SIG-M5 treated with dmso at 0.1 percent for 504 hours (cell line): ENCODE data around the gene SCMH1.
"Not testable (repeated sequence)": the region's sequence is repeated elsewhere in the genome, so short reads cannot be mapped to it uniquely, and the experiment has no call there.

Experiments
- DNase-seq: peaks from one replicate; lab custom pipeline; 2025; ENCODE audit not compliant: unreplicated experiment; lab: John Stamatoyannopoulos, UW

Gene SCMH1

DNA sequence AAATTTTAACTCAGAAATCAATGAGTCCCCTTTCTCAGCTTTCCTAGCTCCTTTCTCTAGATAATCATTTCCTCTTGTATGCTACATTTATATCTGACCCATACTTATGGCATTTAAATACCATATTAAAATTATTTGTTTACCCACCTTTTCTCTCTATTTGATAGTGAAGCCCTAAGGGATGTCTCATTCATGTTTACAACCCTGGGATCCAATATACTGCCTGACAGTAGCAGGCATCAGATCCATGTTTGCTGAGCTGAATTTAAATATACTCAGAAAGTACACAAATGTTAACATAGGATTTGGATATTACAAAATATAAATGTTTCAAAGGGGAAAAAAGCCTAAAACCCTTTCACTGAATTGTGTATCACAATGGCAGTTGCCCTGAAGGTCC, 26.5 kb downstream of the SCMH1 start:
- no peak for DNase-seq

GRCh38 chr1:41213341-41213740, 28.8 kb downstream of the SCMH1 start:
- no peak for DNase-seq

DNA sequence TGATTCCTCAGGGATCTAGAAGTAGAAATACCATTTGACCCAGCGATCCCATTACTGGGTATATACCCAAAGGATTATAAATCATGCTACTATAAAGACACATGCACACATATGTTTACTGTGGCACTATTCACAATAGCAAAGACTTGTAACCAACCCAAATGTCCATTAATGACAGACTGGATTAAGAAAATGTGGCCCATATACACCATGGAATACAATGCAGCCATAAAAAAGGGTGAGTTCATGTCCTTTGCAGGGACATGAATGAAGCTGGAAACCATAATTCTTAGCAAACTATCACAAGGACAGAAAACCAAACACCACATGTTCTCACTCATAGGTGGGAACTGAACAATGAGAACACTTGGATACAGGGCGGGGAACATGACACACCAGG, 30.5 kb downstream of the SCMH1 start:
- DNase-seq: not testable (repeated sequence)

DNA sequence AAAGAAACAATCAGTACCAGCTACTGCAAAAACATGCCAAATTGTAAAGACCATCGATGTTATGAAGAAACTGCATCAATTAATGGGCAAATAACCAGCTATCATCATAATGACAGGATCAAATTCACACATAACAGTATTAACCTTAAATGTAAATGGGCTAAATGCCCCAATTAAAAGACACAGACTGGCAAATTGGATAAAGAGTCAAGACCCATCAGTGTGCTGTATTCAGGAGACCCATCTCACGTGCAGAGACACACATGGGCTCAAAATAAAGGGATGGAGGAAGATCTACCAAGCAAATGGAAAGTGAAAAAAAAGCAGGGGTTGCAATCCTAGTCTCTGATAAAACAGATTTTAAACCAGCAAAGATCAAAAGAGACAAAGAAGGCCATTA, 35.1 kb downstream of the SCMH1 start:
- not testable (repeated sequence) for DNase-seq

DNA sequence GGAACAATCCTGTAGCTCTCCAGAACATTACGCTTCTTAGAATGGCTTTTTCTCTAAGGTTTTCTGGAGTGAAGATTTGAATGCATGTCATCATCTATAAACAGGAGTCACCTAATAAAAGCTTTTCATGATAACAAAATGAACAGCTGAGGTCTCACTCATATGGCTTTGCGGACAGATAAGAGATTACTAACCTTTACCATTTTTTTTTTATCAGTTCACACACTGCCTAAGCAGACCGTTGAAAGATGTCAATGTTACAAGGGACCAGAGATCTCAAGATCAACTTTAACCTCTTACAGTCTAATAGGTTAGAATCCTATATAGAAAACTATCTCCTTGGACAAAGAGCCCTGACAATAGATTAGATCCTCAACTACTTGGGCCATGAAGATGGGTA, 41.4 kb downstream of the SCMH1 start:
- no peak for DNase-seq

DNA sequence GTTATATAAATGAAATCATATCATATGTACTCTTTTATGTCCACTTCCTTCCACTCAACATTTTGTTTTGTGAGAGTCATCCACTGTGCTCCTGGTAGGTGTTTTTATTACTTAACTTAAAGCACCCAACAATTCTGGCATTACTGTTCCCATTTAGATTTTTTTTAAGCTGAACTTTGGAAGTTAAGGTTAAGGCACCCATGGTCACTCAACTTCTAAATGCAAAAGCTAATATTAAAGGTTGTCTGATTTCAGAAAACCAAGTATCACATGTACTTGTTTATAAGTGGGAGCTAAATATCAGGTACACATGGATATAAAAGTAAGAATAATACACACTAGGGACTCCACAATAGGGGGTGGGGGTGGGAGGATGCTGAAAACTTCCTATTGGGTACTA, 42.7 kb downstream of the SCMH1 start:
- no peak for DNase-seq

GRCh38 chr1:41192456-41193178, 49.5 kb downstream of the SCMH1 start:
- no peak for DNase-seq

GRCh38 chr1:41184446-41184845, 57.7 kb downstream of the SCMH1 start:
- no peak for DNase-seq

GRCh38 chr1:41178230-41178629, 63.9 kb downstream of the SCMH1 start:
- not testable (repeated sequence) for DNase-seq

- DNase-seq: no peak
Measured at GRCh38 chr1:41175546-41175945, 66.6 kb downstream of the SCMH1 start.

- no peak for DNase-seq
Measured at GRCh38 chr1:41174170-41174569, 67.9 kb downstream of the SCMH1 start.

- no peak for DNase-seq
Measured at GRCh38 chr1:41173651-41174050, 68.5 kb downstream of the SCMH1 start.

GRCh38 chr1:41171266-41171874, 70.7 kb downstream of the SCMH1 start:
- DNase-seq: no peak

- no peak for DNase-seq
Measured at GRCh38 chr1:41169799-41170180, 72.3 kb downstream of the SCMH1 start.

- DNase-seq: no peak
Measured at GRCh38 chr1:41169066-41169798, 72.9 kb downstream of the SCMH1 start.

- no peak for DNase-seq
Measured at GRCh38 chr1:41167667-41168066, 74.4 kb downstream of the SCMH1 start.

GRCh38 chr1:41164727-41165126, 77.4 kb downstream of the SCMH1 start:
- no peak for DNase-seq

DNA sequence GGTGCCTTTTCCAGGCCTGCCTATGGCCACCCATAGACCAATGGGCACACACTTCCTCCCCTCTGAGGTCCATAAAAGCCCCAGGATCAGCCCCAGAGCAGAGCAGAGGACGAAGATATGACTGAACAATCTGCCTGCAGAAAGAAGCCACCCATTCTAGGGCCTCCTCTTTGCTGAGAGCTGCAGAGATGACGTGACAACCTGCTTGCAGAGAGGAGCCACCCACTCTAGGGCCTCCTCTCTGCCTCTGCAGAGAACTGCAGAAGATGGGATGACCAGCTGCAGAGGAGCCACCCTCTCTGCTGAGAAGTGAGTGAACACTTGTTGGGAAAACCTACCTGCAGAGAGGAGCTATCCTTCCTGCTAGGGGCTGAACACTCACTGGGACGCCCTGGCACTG, 79.7 kb downstream of the SCMH1 start:
- no peak for DNase-seq

GRCh38 chr1:41161846-41162245, 80.3 kb downstream of the SCMH1 start:
- no peak for DNase-seq

DNA sequence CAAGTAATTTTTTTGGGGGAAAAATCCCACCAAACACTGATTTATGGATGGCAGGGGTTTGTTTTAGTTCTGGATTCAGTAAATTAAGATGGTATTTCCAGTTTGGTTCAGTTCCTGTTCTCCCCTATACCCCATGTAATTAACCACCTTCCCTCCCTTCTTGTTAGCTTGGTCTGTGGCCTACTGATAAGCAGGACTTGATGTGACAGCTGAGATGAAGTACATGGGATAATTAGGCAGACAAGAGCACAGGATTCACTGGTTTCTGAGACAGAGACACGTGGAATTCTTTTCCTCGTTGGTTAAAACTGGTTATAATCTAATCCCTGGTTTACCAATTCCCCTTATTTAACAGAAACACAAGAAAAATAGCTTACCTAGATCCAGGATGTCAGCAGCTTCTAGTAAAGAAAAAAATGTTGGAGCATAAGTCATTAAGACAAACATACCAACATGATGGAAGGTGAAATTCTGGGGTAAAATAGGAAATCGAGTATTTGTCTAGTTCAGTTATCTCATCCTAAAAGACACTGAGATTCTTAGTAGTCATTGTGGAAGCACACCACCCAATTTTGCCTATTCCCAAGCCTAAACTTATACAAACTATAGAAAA, 81.5 kb downstream of the SCMH1 start:
- no peak for DNase-seq

DNA sequence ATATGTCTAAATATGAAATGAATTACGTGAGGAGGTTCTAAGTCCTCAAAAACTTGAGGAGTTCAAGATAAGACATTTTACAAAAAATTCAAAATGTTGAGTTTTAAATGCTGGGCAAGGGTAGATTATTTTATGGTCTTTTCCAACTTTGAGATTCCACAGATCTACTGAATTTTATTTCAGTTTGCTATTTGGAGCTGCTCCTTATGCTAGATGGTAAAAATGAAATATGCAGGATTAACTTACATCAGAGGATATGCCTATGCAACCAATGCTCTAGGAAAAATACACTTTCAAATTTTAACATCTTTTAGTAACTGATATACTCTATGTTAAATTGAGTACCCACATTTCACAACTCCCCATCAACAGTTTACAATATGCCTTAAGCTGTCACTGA, 83.1 kb downstream of the SCMH1 start:
- DNase-seq: no peak
